Neuronal stem cell (in vitro differentiated cells): ENCODE data around the gene SLC7A5.

ENCODE experiments used
- DNase-seq: peaks from one replicate; pipeline ENCODE4 v3.0.0-alpha.2; 2013; ENCODE audit warnings: low spot score
- H2AFZ ChIP-seq: one replicate; pipeline ENCODE4 v1.6.1; 2013; ENCODE audit warnings: mild to moderate bottlenecking, low read length, inconsistent platforms
- H2AK5ac ChIP-seq: 2 replicates; pipeline ENCODE4 v1.6.1; 2013; ENCODE audit warnings: low read depth, mild to moderate bottlenecking, inconsistent platforms, low read length, moderate library complexity, mixed read lengths
- H2BK120ac ChIP-seq: 2 replicates; pipeline ENCODE4 v1.6.1; 2013; ENCODE audit warnings: low read depth, mild to moderate bottlenecking, inconsistent platforms, low read length, moderate library complexity, mixed read lengths
- H2BK12ac ChIP-seq: one replicate; pipeline ENCODE4 v1.6.1; 2013; ENCODE audit warnings: low read length, inconsistent platforms
- H2BK15ac ChIP-seq: 2 replicates; pipeline ENCODE4 v1.6.1; 2013; ENCODE audit warnings: mild to moderate bottlenecking, low read length, inconsistent platforms, mixed read lengths
- H2BK5ac ChIP-seq: one replicate; pipeline ENCODE4 v1.6.1; 2013; ENCODE audit warnings: inconsistent platforms, mild to moderate bottlenecking, low read length, moderate library complexity
- H3K14ac ChIP-seq: one replicate; pipeline ENCODE4 v1.6.1; 2013; ENCODE audit warnings: low read length, inconsistent platforms
- H3K18ac ChIP-seq: 2 replicates; pipeline ENCODE4 v1.6.1; 2013; ENCODE audit warnings: low read length, inconsistent platforms
- H3K23ac ChIP-seq: 2 replicates; pipeline ENCODE4 v1.6.1; 2013; ENCODE audit warnings: low read depth, mild to moderate bottlenecking, mixed read lengths, low read length, inconsistent platforms; ENCODE audit not compliant: poor library complexity
- H3K27ac ChIP-seq: replicated peaks from 3 replicates; pipeline ENCODE4 v1.5.1; 2013; ENCODE audit warnings: low read length, inconsistent platforms
- H3K27me3 ChIP-seq, 3 experiments: 2 replicates each; pipeline ENCODE4 v1.6.1; 2013; ENCODE audit warnings: low read length in 3 of 3, mild to moderate bottlenecking in 2 of 3, inconsistent platforms in 1 of 3, low read depth in 1 of 3, mixed read lengths in 1 of 3, moderate library complexity in 1 of 3; ENCODE audit not compliant: control insufficient read depth in 3 of 3, insufficient read depth in 3 of 3
- H3K36me3 ChIP-seq, 2 donors: replicated peaks in 1 of 2; 2 replicates each; pipeline ENCODE4 v1.6.1; 2013; ENCODE audit warnings: low read length in 2 of 2; ENCODE audit not compliant: control insufficient read depth in 2 of 2, insufficient read depth in 2 of 2
- H3K4ac ChIP-seq: 2 replicates; pipeline ENCODE4 v1.6.1; 2013; ENCODE audit warnings: inconsistent platforms, mild to moderate bottlenecking, low read length, moderate library complexity
- H3K4me1 ChIP-seq, 2 donors: 1 replicate in 1 of 2; 2 replicates in 1 of 2; pipeline ENCODE4 v1.6.1; 2013; ENCODE audit warnings: low read length in 2 of 2, low read depth in 1 of 2; ENCODE audit not compliant: control insufficient read depth in 2 of 2, insufficient read depth in 1 of 2
- H3K4me2 ChIP-seq: one replicate; pipeline ENCODE4 v1.6.1; 2013; ENCODE audit warnings: mild to moderate bottlenecking, low read length, inconsistent platforms; ENCODE audit not compliant: insufficient read depth, poor library complexity, severe bottlenecking
- H3K4me3 ChIP-seq, 2 donors: 2 replicates each; pipeline ENCODE4 v1.5.1; 2013; ENCODE audit warnings: low read length in 2 of 2, mild to moderate bottlenecking in 2 of 2, inconsistent platforms in 1 of 2, moderate library complexity in 1 of 2
- H3K79me1 ChIP-seq: one replicate; pipeline ENCODE4 v1.6.1; 2013; ENCODE audit warnings: low read depth, mild to moderate bottlenecking, inconsistent platforms, low read length, moderate library complexity
- H3K9ac ChIP-seq: one replicate; pipeline ENCODE4 v1.6.1; 2013; ENCODE audit warnings: mild to moderate bottlenecking, low read depth, low read length, inconsistent platforms; ENCODE audit not compliant: poor library complexity
- H3K9me3 ChIP-seq, 2 donors: replicated peaks in 1 of 2; 2 replicates each; pipeline versions ENCODE3 to v1.6.1; 2013; ENCODE audit warnings: low read length in 2 of 2, mild to moderate bottlenecking in 2 of 2, inconsistent platforms in 1 of 2, low read depth in 1 of 2, mixed read lengths in 1 of 2, moderate library complexity in 1 of 2; ENCODE audit not compliant: control insufficient read depth in 2 of 2, insufficient read depth in 1 of 2
- H4K8ac ChIP-seq: one replicate; pipeline ENCODE4 v1.6.1; 2013; ENCODE audit warnings: low read depth, mild to moderate bottlenecking, inconsistent platforms, low read length, moderate library complexity
- H4K91ac ChIP-seq: one replicate; pipeline ENCODE4 v1.6.1; 2013; ENCODE audit warnings: low read length, low read depth, mild to moderate bottlenecking, inconsistent platforms; ENCODE audit not compliant: poor library complexity
- WGBS, 2 donors: extraction: QIAGEN DNeasy Blood & Tissue Kit; methylation state at CpG; one replicate each; pipeline ENCODE4 v1.1.7; 2013; ENCODE audit warnings: missing lambda C conversion rate in 2 of 2, mixed read lengths in 1 of 2; ENCODE audit not compliant: insufficient read length in 2 of 2, insufficient replicate concordance in 1 of 2; ENCODE audit errors: extremely low coverage in 2 of 2; 5-methylcytosine and 5-hydroxymethylcytosine counted together

SLC7A5 gene

DNA sequence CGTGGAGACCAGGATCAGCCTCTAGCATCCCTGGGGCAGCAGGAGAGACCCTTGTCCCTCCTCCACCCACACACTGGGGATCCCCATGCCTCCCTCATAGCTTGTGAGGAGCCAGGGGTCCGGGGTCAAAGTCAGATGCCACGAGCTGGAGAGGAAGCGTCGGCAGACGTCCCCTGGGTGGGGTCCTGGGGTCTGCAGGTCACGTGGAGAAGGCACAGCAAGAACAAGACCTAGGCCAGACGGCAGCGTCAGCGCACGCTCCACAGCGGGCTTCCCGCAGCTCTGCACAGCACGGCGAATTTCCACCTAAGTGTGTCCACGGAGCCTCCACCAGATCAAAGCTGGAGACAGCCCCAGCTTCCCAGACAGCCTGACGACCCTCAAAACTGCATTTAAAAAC is 49.3 kb downstream of the SLC7A5 start:
- Histone ChIP-seq H4K8ac (no peak overlapping the region), H3K79me1 (no peaks in the 10 kb centered on the region), H3K23ac (peak overlapping the region; percentile 49), H3K4ac (no peak overlapping the region), H2BK12ac (peak overlapping the region; percentile 95), H3K9ac (no peak overlapping the region), H2AK5ac (peak overlapping the region; percentile 89), H3K36me3 (no peaks in the 10 kb centered on the region), H3K27me3 (peaks cover 0 to 2% (median 0%) of the 10 kb centered on the region in 3 experiments), H3K9me3 (peaks cover 5 to 10% of the 10 kb centered on the region in 2 donors), H3K18ac (peak overlapping the region; percentile 0), H3K27ac (no peak overlapping the region), H2AFZ (peak overlapping the region; percentile 53), H2BK120ac (no peak overlapping the region), H2BK5ac (no peak overlapping the region), H2BK15ac (peak overlapping the region; percentile 86), H3K4me2 (no peak overlapping the region), H4K91ac (no peak overlapping the region), H3K14ac (peak overlapping the region; percentile 3), H3K4me1 (peaks cover 19 to 28% of the 10 kb centered on the region in 2 donors), H3K4me3 (no peak overlapping the region)
- WGBS, 2 donors: no CpG with 5 or more reads among the region's 17 CpGs
- no peak for DNase-seq

GRCh38 chr16:87819282-87819681 is 50.0 kb downstream of the SLC7A5 start:
- Histone ChIP-seq H3K36me3 (no peaks in the 10 kb centered on the region), H3K27ac (no peak overlapping the region), H2BK15ac (peak overlapping the region; percentile 86), H2BK5ac (no peak overlapping the region), H3K23ac (no peak overlapping the region), H4K91ac (no peak overlapping the region), H3K4me2 (no peak overlapping the region), H3K4me1 (peaks cover 19 to 26% of the 10 kb centered on the region in 2 donors), H3K14ac (peak overlapping the region; percentile 27), H3K4ac (no peak overlapping the region), H3K9ac (no peak overlapping the region), H4K8ac (no peak overlapping the region), H3K9me3 (peaks cover 5 to 10% of the 10 kb centered on the region in 2 donors), H2BK12ac (no peak overlapping the region), H2AK5ac (peak overlapping the region; percentile 90), H3K4me3 (no peak overlapping the region), H3K27me3 (no peaks in the 10 kb centered on the region), H2AFZ (no peak overlapping the region), H3K18ac (peak overlapping the region; percentile 31), H2BK120ac (no peak overlapping the region), H3K79me1 (no peaks in the 10 kb centered on the region)
- DNase-seq: no peak
- WGBS, 2 donors: no CpG with 5 or more reads among the region's 15 CpGs

- no peak for DNase-seq
- no peak overlapping the region for H2AK5ac ChIP-seq
- H2BK5ac ChIP-seq: no peak overlapping the region
- H3K9me3 ChIP-seq: peaks cover 5 to 10% of the 10 kb centered on the region in 2 donors
- H3K4ac ChIP-seq: no peak overlapping the region
- H2AFZ ChIP-seq: no peak overlapping the region
- no peak overlapping the region for H3K4me2 ChIP-seq
- no peak overlapping the region for H3K4me3 ChIP-seq
- no peak overlapping the region for H3K9ac ChIP-seq
- H3K18ac ChIP-seq: peak overlapping the region; percentile 48
- H2BK120ac ChIP-seq: no peak overlapping the region
- no peaks in the 10 kb centered on the region for H3K79me1 ChIP-seq
- H3K27me3 ChIP-seq: no peaks in the 10 kb centered on the region
- peak overlapping the region; percentile 58 for H2BK15ac ChIP-seq
- no CpG with 5 or more reads among the region's 16 CpGs for WGBS, 2 donors
- peaks cover 19 to 26% of the 10 kb centered on the region in 2 donors for H3K4me1 ChIP-seq
- no peak overlapping the region for H3K27ac ChIP-seq
- H3K14ac ChIP-seq: no peak overlapping the region
- H3K36me3 ChIP-seq: no peaks in the 10 kb centered on the region
- H4K8ac ChIP-seq: peak overlapping the region; percentile 43
- peak overlapping the region; percentile 31 for H3K23ac ChIP-seq
- H2BK12ac ChIP-seq: peak overlapping the region; percentile 22
- H4K91ac ChIP-seq: no peak overlapping the region
Measured at GRCh38 chr16:87818533-87819161, 50.7 kb downstream of the SLC7A5 start.

DNA sequence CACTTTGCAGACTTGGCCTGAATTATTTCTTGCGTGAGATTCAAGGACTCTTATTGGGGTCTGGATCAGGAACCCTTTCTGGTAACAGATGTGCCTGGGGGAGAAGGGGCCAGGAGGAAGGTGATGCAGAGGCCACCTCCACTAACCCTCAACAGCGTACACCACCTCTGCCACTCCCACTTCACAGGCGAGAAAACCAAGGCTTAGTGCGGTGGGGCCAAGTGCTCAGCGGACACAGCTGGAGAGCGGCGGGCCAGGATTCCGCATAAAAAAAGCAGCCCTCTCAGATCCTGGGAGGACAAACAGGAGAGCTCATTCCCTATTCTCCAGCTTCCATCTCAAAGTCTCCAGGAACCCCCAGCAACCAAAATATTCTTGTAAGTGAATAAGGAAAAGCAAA is 51.4 kb downstream of the SLC7A5 start:
- DNase-seq: no peak

More for the DNA sequence above, 51.4 kb downstream of the SLC7A5 start:
- Histone ChIP-seq H2BK15ac (peak overlapping the region; percentile 58), H2BK5ac (no peak overlapping the region), H3K4me3 (no peak overlapping the region), H3K4me2 (no peak overlapping the region), H2BK12ac (no peak overlapping the region), H2AK5ac (peak overlapping the region; percentile 61), H2BK120ac (no peak overlapping the region), H3K9me3 (peaks cover 5 to 10% of the 10 kb centered on the region in 2 donors), H3K27me3 (no peaks in the 10 kb centered on the region), H2AFZ (no peak overlapping the region), H3K18ac (no peak overlapping the region), H3K4me1 (peaks cover 16 to 19% of the 10 kb centered on the region in 2 donors), H4K91ac (no peak overlapping the region), H4K8ac (no peak overlapping the region), H3K23ac (no peak overlapping the region), H3K36me3 (no peaks in the 10 kb centered on the region), H3K9ac (no peak overlapping the region), H3K27ac (no peak overlapping the region), H3K14ac (no peak overlapping the region), H3K79me1 (no peaks in the 10 kb centered on the region), H3K4ac (no peak overlapping the region)
- WGBS, 2 donors: no CpG with 5 or more reads among the region's 8 CpGs
